ENCODE measurements around the gene NHLRC4.

NHLRC4 gene, protein sequence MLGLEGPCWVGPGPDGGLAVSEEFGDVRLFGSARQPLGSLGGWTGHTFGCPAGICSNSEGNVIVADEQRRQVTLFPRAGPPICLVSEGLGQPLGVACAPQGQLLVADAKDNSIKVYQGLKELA

DNA sequence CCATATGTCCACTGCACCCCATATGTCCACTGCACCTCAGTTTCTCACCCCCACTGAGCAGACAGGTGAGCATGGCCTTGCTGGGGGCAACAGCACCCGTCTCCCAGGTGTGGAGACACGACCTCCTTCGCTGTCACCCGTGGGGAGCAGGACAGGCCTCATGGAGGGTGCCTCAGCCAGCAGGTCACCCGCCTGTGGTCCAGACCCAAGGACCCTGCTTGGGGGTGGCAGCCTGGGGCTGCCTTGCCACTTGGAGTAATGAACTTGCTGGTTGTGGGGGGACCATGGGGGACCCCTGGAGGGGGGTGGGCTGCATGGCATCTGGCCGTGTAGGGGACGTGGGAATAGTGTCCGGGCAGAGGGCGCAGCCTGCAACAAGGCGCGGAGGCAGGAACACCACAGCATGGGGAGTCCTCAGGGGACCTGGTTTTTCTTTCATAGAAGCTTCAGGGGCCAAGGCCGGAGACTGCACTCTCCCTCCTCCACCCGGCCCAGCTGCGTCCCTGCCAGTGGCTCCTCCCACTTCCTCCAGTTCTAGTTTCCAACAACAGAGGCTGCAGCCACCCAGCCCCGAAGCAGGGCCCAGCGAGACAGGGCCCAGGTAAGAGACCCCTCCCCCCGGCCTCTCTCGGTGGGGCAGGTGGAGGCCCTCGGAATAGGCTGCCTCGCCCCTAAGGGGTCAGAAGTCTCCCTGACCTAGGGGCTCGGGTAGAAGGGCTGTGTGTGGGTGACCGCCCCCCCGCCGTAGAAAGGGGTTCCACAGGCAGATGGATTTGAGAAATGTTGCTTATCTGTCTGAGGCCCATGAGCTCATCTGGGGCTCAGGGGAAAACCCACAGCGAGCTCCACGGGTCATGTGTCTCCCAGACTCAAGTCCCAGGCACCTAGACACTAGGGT is at the start of gene NHLRC4:
TSS of gene NHLRC4 (plus strand) at position 531 of the 898 bp plus-strand sequence. CDS start 1,043 bp downstream, outside the sequence.
- Histone ChIP-seq H3K9me3 (ENCODE audit: control insufficient read depth, insufficient read depth, low read length) (no peaks in the 10 kb centered on the region), H3K4me2 (ENCODE audit: low read length) (peak within 1 kb of the TSS; percentile 74), H3F3A (ENCODE audit: control insufficient read depth, insufficient read depth) (no peaks in the 10 kb centered on the region), H3K27me3 (ENCODE audit: control insufficient read depth, low read length) (no peaks in the 10 kb centered on the region), H3K9me2 (replicated peaks; ENCODE audit: control insufficient read depth, low read length) (no peaks in the 10 kb centered on the region), H4K20me1 (ENCODE audit: control insufficient read depth, insufficient read depth, low read depth, low read length) (no peaks in the 10 kb centered on the region), H3K27ac (ENCODE audit: low read depth, low read length) (peak within 1 kb of the TSS; percentile 62), H3K4me3 (ENCODE audit: low read length) (peak within 1 kb of the TSS; percentile 59), H3K4me1 (ENCODE audit: control insufficient read depth, low read length) (peaks cover 32% of the 10 kb centered on the region), H3K79me2 (ENCODE audit: control insufficient read depth, low read length) (peaks cover 16% of the 10 kb centered on the region), H3K36me3 (ENCODE audit: control insufficient read depth, low read length) (no peaks in the 10 kb centered on the region)
- TF ChIP-seq EZH2phosphoT487 (IDR thresholded peaks at IDR 0.05; ENCODE audit: borderline replicate concordance, low read length) = no peak
- TF ChIP-seq, protein P1, sequence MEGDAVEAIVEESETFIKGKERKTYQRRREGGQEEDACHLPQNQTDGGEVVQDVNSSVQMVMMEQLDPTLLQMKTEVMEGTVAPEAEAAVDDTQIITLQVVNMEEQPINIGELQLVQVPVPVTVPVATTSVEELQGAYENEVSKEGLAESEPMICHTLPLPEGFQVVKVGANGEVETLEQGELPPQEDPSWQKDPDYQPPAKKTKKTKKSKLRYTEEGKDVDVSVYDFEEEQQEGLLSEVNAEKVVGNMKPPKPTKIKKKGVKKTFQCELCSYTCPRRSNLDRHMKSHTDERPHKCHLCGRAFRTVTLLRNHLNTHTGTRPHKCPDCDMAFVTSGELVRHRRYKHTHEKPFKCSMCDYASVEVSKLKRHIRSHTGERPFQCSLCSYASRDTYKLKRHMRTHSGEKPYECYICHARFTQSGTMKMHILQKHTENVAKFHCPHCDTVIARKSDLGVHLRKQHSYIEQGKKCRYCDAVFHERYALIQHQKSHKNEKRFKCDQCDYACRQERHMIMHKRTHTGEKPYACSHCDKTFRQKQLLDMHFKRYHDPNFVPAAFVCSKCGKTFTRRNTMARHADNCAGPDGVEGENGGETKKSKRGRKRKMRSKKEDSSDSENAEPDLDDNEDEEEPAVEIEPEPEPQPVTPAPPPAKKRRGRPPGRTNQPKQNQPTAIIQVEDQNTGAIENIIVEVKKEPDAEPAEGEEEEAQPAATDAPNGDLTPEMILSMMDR (IDR thresholded peaks at IDR 0.05; ENCODE audit: low read depth, low read length, poor library complexity, severe bottlenecking) = no peak

DNA sequence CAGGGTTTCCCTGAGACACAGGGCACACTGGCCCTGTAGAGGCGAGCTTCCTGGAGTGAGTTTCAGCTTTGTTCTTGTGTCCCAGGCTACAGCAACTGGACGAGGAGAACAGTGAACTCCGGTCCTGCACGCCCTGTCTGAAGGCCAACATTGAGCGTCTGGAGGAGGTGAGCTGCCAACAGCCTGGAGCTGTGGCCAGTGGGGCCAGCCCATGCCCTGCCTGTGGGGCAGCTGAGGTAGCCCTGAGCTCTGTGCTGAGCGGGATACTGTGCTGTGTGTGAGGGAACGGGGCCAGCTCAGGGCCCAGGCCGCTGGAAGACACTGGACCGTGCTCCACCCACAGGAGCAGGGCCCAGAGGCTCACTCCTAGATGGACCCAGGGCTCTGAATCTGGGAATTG is 47.9 kb upstream of the NHLRC4 start:
- Histone ChIP-seq H3K27ac (ENCODE audit: low read depth, low read length) (no peak overlapping the region), H3K36me3 (ENCODE audit: control insufficient read depth, low read length) (peaks cover 10% of the 10 kb centered on the region; the same call in 1 of the 2 replicates), H3K9me3 (ENCODE audit: control insufficient read depth, insufficient read depth, low read length) (no peaks in the 10 kb centered on the region), H3K4me2 (ENCODE audit: low read length) (no peak overlapping the region), H3F3A (ENCODE audit: control insufficient read depth, insufficient read depth) (no peaks in the 10 kb centered on the region), H4K20me1 (ENCODE audit: control insufficient read depth, insufficient read depth, low read depth, low read length) (no peaks in the 10 kb centered on the region; the same call in 1 of the 2 replicates), H3K79me2 (ENCODE audit: control insufficient read depth, low read length) (no peaks in the 10 kb centered on the region; the same call in 1 of the 2 replicates), H3K4me3 (ENCODE audit: low read length) (no peak overlapping the region), H3K4me1 (ENCODE audit: control insufficient read depth, low read length) (peaks cover 4% of the 10 kb centered on the region), H3K9me2 (replicated peaks; ENCODE audit: control insufficient read depth, low read length) (no peaks in the 10 kb centered on the region), H3K27me3 (ENCODE audit: control insufficient read depth, low read length) (no peaks in the 10 kb centered on the region)
- TF ChIP-seq EZH2phosphoT487 (IDR thresholded peaks at IDR 0.05; ENCODE audit: borderline replicate concordance, low read length) = no peak
- TF ChIP-seq, protein P1 (IDR thresholded peaks at IDR 0.05; ENCODE audit: low read depth, low read length, poor library complexity, severe bottlenecking) = no peak

DNA sequence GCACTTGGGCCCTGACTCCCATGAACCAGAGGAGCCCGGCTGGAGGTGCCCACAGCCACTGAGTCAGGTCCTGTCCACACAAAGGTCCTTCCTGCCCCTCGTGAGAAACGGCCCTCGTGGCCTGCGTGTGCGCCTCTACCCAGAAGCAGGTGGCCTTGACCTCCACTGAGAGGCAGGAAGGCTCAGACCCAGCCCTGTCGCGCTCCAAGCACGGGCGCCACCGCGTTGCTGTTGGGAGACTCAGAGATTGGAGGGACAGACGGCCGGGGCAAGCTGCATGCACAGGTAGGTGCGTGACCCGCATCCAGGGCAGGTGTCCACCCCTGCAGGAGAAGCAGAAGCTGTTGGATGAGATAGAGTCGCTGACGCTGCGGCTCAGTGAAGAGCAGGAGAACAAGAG is 47.4 kb upstream of the NHLRC4 start:
- Histone ChIP-seq H3K4me3 (ENCODE audit: low read length) (no peak overlapping the region), H3F3A (ENCODE audit: control insufficient read depth, insufficient read depth) (no peaks in the 10 kb centered on the region), H4K20me1 (ENCODE audit: control insufficient read depth, insufficient read depth, low read depth, low read length) (no peaks in the 10 kb centered on the region; the same call in 1 of the 2 replicates), H3K9me2 (replicated peaks; ENCODE audit: control insufficient read depth, low read length) (no peaks in the 10 kb centered on the region), H3K9me3 (ENCODE audit: control insufficient read depth, insufficient read depth, low read length) (no peaks in the 10 kb centered on the region), H3K79me2 (ENCODE audit: control insufficient read depth, low read length) (peaks cover 6% of the 10 kb centered on the region), H3K36me3 (ENCODE audit: control insufficient read depth, low read length) (peaks cover 10% of the 10 kb centered on the region; the same call in 1 of the 2 replicates), H3K27ac (ENCODE audit: low read depth, low read length) (no peak overlapping the region), H3K4me2 (ENCODE audit: low read length) (no peak overlapping the region), H3K4me1 (ENCODE audit: control insufficient read depth, low read length) (peaks cover 10% of the 10 kb centered on the region), H3K27me3 (ENCODE audit: control insufficient read depth, low read length) (no peaks in the 10 kb centered on the region)
- no peak for TF ChIP-seq EZH2phosphoT487 (IDR thresholded peaks at IDR 0.05; ENCODE audit: borderline replicate concordance, low read length)
- TF ChIP-seq, protein P1 (IDR thresholded peaks at IDR 0.05; ENCODE audit: low read depth, low read length, poor library complexity, severe bottlenecking) = no peak
